HG03159 (cell line): ENCODE results near the gene CAMSAP2.

Experiments used
- ATAC-seq: cut with Tn5 transposase; IDR thresholded peaks from one replicate; pipeline ENCODE4 v1.9.1; 2021; ENCODE audit warnings: mild to moderate bottlenecking, moderate library complexity; ENCODE audit not compliant: unreplicated experiment

Gene CAMSAP2

GRCh38 chr1:200738327-200738948, at the start of gene CAMSAP2:
CAMSAP2 (plus strand) TSS chr1:200738893; CDS start chr1:200739828, 935 bp downstream.
- ATAC-seq = peak; percentile 34

GRCh38 chr1:200692316-200692715, 46.4 kb upstream of the CAMSAP2 start:
- ATAC-seq = no peak

GRCh38 chr1:200693327-200693726, 45.4 kb upstream of the CAMSAP2 start:
- no peak for ATAC-seq

GRCh38 chr1:200694738-200695137, 44.0 kb upstream of the CAMSAP2 start:
- ATAC-seq = no peak

GRCh38 chr1:200699871-200700270, 38.8 kb upstream of the CAMSAP2 start:
- no peak for ATAC-seq

- ATAC-seq = no peak
These were observed 33.6 kb upstream of the CAMSAP2 start for GRCh38 chr1:200704986-200705500.

- no peak for ATAC-seq
These were observed 32.4 kb upstream of the CAMSAP2 start for GRCh38 chr1:200706111-200706814.

- no peak for ATAC-seq
These were observed 31.6 kb upstream of the CAMSAP2 start for GRCh38 chr1:200707116-200707515.

- no peak for ATAC-seq
These were observed 30.5 kb upstream of the CAMSAP2 start for GRCh38 chr1:200708161-200708560.

GRCh38 chr1:200708769-200709168, 29.9 kb upstream of the CAMSAP2 start:
- no peak for ATAC-seq

GRCh38 chr1:200710166-200710565, 28.5 kb upstream of the CAMSAP2 start:
- ATAC-seq = no peak

GRCh38 chr1:200714504-200715187, 24.0 kb upstream of the CAMSAP2 start:
- ATAC-seq = no peak

- ATAC-seq = no peak
These were observed 18.5 kb upstream of the CAMSAP2 start for GRCh38 chr1:200720199-200720598.

GRCh38 chr1:200724064-200724463, 14.6 kb upstream of the CAMSAP2 start:
- ATAC-seq = no peak

- no peak for ATAC-seq
These were observed 11.4 kb upstream of the CAMSAP2 start for GRCh38 chr1:200727257-200727656.

- ATAC-seq = no peak
These were observed 8.8 kb upstream of the CAMSAP2 start for GRCh38 chr1:200729863-200730262.

- no peak for ATAC-seq
These were observed 6.9 kb upstream of the CAMSAP2 start for GRCh38 chr1:200731654-200732332.

GRCh38 chr1:200732438-200732837, 6.3 kb upstream of the CAMSAP2 start:
- no peak for ATAC-seq

- no peak for ATAC-seq
These were observed 4.8 kb upstream of the CAMSAP2 start for GRCh38 chr1:200733907-200734306.

- no peak for ATAC-seq
These were observed 924 bp upstream of the CAMSAP2 start for GRCh38 chr1:200737647-200738291.
